ENCODE data around the gene ASIC4.

ASIC4 gene

DNA sequence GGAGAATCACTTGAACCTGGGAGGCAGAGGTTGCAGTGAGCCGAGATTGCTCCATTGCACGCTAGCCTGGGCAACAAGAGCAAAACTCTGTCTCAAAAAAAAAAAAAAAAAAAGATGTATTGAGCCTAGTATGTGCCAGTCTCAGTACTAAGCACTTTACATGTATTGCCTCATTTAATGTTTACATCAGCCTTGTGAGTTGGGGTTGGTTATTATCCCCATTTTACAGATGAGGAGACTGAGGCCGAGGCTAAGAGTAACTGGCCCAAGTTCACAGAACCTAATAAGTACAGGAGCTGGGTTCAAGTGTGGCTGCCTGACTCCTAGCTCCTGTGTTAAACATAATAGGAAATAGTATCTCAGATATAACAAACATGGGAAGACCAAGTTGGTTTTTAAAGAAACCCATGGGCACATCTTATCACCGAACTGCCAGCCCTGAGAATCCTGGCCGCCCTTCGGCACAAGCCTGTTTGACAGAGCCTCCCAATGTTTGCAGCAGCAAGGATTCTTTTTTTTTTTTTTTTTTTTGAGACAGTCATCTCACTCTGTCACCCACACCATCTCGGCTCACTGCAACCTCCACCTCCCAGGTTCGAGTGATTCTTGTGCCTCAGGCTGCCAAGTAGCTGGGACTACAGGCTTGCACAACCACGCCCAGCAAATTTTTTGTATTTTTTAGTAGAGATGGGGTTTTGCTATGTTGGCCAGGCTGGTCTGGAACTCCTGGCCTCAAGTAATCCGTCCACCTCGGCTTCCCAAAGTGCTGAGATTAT lies 39.8 kb upstream of the ASIC4 start:
- no peak for DNase-seq
- Histone ChIP-seq H3K4me1 (peaks cover 19% of the 10 kb centered on the region; the same call in 1 of the 2 replicates), H3K27me3 (no peaks in the 10 kb centered on the region), H3K36me3 (peaks cover 31% of the 10 kb centered on the region), H3K4me3 (ENCODE audit: low read depth, low read length) (no peak overlapping the region), H3K9me3 (no peaks in the 10 kb centered on the region)
- TF ChIP-seq, protein P1, sequence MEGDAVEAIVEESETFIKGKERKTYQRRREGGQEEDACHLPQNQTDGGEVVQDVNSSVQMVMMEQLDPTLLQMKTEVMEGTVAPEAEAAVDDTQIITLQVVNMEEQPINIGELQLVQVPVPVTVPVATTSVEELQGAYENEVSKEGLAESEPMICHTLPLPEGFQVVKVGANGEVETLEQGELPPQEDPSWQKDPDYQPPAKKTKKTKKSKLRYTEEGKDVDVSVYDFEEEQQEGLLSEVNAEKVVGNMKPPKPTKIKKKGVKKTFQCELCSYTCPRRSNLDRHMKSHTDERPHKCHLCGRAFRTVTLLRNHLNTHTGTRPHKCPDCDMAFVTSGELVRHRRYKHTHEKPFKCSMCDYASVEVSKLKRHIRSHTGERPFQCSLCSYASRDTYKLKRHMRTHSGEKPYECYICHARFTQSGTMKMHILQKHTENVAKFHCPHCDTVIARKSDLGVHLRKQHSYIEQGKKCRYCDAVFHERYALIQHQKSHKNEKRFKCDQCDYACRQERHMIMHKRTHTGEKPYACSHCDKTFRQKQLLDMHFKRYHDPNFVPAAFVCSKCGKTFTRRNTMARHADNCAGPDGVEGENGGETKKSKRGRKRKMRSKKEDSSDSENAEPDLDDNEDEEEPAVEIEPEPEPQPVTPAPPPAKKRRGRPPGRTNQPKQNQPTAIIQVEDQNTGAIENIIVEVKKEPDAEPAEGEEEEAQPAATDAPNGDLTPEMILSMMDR (IDR thresholded peaks at IDR 0.05; ENCODE audit: low read depth, low read length): no peak

DNA sequence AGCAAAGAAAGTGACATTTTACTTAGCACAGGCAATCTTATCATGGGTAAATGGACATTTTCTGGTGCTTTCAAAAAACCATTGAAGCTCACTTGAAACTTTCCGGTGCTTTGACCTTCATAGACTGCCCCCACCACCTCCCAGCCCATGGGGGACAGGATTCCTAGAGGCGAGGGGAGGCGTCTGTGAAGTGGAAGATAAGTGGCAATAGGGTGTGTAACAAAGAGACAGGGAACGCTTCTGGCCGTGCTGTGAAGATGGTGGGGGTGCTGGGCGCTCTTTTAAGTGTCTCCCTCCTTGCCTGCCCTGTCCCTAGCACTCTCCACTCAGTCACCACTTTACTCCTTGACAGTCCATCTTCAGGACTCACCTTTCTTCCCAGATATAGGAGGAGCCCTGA lies 39.0 kb upstream of the ASIC4 start:
- H3K36me3 ChIP-seq: peaks cover 26% of the 10 kb centered on the region
- TF ChIP-seq, protein P1 (IDR thresholded peaks at IDR 0.05; ENCODE audit: low read depth, low read length): no peak
- H3K27me3 ChIP-seq: no peaks in the 10 kb centered on the region

DNA sequence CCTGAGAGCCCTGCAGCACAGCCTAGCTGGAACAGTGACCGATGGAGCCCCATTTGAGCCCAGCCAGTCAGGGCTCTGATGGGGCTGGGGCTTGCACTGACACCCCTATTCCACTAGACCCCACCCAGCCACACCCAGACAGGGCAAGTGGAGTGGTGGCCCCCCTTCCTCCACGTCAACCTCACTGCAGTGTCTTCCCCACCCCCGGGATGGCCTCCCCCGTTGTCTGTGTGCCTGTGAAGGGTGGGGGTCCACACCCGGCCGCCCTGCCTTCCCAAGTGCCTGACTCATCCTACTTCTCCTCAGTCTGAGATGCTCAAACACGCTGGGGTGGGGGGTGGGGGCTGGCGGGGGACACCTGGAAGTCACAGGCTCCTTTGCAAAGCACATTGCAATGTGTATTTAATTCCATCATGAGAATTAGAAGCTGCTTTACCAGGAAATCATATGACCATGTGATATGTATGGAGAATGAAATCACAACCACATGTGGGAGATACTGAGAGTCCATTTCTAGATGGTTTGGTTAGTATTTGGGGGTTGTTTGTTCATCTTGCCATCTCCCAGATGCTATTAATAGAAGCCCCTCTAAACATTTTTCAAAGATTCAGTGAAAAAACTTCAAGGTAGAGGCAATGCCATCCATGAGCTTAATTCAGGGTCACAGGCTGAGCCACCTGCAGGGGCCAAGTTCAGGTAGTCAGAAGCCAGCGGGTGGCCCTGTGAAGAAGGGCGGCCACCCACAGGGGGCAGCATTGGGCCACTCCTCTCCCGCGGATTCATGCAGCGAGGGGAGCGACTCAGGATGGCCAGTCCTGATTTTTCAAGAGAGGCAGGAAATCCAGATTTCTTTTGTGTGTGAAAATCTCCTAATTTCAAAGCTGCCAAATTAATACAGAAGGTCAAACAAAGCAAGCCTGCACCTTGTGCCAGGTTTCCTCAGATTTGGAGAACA lies 38.3 kb upstream of the ASIC4 start:
- peaks cover 24% of the 10 kb centered on the region for H3K36me3 ChIP-seq
- TF ChIP-seq, protein P1 (IDR thresholded peaks at IDR 0.05; ENCODE audit: low read depth, low read length): peak; percentile 97
- peaks cover 4% of the 10 kb centered on the region; the same call in 1 of the 2 replicates for H3K4me1 ChIP-seq
- H3K9me3 ChIP-seq: no peaks in the 10 kb centered on the region
- peak; percentile 90 for DNase-seq
- H3K4me3 ChIP-seq (ENCODE audit: low read depth, low read length): peak overlapping the region; percentile 30
- H3K27me3 ChIP-seq: no peaks in the 10 kb centered on the region

More for the DNA sequence above, 39.0 kb upstream of the ASIC4 start:
- peaks cover 11% of the 10 kb centered on the region; the same call in 1 of the 2 replicates for H3K4me1 ChIP-seq
- no peak for DNase-seq
- H3K9me3 ChIP-seq: no peaks in the 10 kb centered on the region
- no peak overlapping the region for H3K4me3 ChIP-seq (ENCODE audit: low read depth, low read length)

DNA sequence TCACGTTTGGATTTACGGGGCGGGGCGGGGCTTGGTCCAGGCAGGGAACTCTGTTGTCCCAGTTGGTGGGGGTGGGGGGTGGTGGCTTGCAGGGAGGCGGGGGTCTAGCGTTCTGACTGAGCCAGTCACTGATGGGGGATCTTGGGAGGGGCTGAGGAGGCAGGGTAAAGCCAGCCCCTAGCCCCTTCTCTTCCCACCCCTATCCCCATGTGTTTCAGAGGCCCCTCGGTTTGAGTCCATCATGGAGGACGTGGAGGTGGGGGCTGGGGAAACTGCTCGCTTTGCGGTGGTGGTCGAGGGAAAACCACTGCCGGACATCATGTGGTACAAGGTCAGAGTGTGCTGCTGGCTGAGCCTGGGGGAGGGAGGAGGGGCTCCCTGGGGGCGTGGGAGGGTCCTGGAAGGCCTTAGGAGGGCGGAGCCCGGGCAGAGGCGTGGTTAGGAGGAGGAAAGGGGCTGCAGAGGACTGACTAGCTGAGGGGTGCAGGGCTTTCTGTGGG lies 37.6 kb upstream of the ASIC4 start:
- TF ChIP-seq, protein P1 (IDR thresholded peaks at IDR 0.05; ENCODE audit: low read depth, low read length): no peak
- peak overlapping the region; percentile 30 for H3K4me3 ChIP-seq (ENCODE audit: low read depth, low read length)
- H3K4me1 ChIP-seq: peaks cover 2% of the 10 kb centered on the region; the same call in 1 of the 2 replicates
- H3K36me3 ChIP-seq: peaks cover 28% of the 10 kb centered on the region
- no peaks in the 10 kb centered on the region for H3K27me3 ChIP-seq
- DNase-seq: peak; percentile 67
- no peaks in the 10 kb centered on the region for H3K9me3 ChIP-seq

DNA sequence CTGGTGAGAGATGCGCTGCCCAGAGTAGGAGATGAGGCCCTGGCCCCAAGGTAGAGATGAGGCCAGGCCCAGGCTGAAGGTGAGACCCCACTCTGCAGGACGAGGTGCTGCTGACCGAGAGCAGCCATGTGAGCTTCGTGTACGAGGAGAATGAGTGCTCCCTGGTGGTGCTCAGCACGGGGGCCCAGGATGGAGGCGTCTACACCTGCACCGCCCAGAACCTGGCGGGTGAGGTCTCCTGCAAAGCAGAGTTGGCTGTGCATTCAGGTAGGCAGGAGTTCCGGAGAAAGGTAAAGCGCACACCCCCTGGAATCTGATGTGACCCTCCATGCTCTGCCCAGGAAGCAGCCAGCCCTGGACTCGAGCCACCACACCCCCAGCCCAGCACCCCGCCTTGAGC lies 37.1 kb upstream of the ASIC4 start:
- H3K36me3 ChIP-seq: peaks cover 28% of the 10 kb centered on the region
- no peaks in the 10 kb centered on the region for H3K27me3 ChIP-seq
- TF ChIP-seq, protein P1 (IDR thresholded peaks at IDR 0.05; ENCODE audit: low read depth, low read length): no peak
- no peak for DNase-seq
- H3K9me3 ChIP-seq: no peaks in the 10 kb centered on the region
- peaks cover 2% of the 10 kb centered on the region; the same call in 1 of the 2 replicates for H3K4me1 ChIP-seq
- H3K4me3 ChIP-seq (ENCODE audit: low read depth, low read length): no peak overlapping the region
